HG03457 (cell line): Measurements from ENCODE around the gene MPC1L.
A peak's percentile ranks its signal among the peaks of the same experiment; 100 is the strongest.

Source experiments
- ATAC-seq: cut with Tn5 transposase; IDR thresholded peaks from one replicate; pipeline ENCODE4 v1.9.1; 2021; ENCODE audit warnings: moderate number of reproducible peaks; ENCODE audit not compliant: unreplicated experiment

Gene MPC1L

DNA sequence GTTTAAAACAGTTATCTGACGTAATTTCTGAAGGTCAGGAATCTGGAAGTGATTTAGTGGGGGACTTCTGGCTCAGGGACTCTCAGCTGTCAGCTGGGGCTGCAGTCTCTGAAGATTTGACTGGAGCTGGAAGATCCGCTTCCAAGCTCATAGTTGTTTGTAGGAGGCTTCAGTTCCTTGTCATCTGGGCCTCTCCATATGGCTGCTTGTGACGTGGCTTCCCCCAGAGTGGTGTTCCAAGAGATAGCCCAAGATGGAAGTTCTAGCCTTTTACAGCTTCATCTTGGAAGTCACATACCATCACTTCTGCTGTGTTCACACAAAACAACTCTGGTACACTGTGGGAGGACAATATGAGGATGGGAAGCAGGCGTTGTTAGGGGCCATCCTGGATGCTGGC lies 2.1 kb downstream of the MPC1L start:
- no peak for ATAC-seq

GRCh38 chrX:40628506-40628905 lies 5.3 kb downstream of the MPC1L start:
- ATAC-seq, result no peak

- no peak for ATAC-seq
Measured at GRCh38 chrX:40632199-40632598, 9.0 kb downstream of the MPC1L start.

DNA sequence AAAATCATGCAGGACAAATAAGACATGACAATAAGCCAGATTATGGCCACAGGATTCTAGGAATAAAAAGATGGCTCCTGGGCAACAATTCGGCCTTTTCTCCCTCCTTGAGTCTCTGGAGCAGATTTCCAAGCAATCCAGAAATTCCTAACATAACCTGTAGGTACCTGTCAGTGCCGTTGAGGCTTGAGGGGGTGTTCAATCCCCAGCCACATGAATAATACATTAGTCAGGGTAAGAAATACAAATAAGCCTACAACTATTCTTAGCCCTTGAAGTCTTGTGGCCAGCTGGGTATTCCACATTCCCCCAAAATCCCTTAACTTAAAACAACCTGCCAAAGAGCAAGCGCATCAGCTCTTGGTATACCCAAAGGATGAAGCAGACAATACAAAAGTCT lies 14.5 kb downstream of the MPC1L start:
- no peak for ATAC-seq

- no peak for ATAC-seq
Measured at GRCh38 chrX:40644176-40644575, 20.9 kb downstream of the MPC1L start.

DNA sequence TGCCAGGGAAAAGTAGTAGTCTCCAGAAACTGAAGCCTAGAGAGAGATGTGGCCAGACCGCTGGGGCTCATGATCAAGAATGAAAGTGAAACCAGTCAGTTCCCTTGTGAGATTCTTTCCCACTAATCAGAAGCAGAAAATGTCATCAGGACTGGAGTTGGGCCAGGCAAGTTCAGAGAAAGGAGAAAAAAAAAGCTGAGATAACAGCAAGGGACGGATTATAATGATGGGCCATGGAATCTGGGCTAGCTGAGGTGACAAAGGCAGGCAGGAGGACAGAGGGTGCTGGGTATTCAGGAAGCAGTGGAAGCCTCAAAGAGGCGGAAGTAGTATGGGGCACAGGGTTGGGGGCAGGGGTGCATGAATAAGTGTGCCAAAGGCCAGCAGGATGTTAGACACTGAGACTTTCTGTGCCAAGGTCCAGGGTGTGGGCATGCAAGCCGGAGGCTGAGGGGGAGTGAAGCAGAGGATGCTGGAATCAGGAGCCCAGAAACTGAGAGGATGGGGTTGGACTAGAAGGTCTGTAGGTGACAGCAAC lies 21.7 kb downstream of the MPC1L start:
- ATAC-seq, result no peak

DNA sequence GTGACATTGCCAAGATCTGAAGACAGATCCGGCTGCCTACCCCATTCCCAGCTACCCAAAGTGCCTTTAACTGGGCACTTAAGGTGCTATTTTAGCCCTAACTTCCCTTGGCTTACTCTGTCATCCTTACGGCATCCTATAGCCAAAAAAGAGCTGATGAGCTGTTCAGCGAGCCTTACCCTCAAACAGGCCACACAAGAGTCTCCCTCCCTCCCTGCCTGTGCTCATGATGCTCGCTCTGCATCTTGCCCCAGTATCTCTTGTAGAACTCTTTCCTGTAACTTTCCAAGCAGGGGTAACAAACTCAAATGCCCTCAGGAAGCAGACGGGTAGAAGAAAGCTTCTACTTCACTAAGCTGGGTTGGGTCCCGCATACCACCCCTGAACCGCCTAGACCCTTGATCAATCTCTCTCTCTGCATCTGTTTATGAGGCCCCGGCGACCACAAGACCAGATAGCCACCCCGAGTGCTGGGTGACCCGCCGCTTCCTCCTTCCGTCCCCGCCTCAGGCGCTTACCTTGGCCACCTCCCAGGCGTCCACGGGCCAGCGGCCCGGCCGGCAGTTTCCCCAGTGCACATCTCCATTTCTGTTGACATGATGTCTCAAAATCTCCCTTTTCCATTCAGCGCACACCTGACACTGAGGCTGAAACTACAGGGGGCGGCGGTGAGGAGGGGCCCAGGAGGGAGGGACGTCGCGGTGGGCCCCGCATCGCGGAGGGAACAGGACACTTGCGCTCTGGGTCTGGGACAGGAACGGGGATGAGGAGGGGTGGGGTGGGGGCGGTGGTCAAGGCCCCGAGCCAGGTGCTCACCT lies 23.5 kb downstream of the MPC1L start:
- peak; percentile 19 for ATAC-seq

DNA sequence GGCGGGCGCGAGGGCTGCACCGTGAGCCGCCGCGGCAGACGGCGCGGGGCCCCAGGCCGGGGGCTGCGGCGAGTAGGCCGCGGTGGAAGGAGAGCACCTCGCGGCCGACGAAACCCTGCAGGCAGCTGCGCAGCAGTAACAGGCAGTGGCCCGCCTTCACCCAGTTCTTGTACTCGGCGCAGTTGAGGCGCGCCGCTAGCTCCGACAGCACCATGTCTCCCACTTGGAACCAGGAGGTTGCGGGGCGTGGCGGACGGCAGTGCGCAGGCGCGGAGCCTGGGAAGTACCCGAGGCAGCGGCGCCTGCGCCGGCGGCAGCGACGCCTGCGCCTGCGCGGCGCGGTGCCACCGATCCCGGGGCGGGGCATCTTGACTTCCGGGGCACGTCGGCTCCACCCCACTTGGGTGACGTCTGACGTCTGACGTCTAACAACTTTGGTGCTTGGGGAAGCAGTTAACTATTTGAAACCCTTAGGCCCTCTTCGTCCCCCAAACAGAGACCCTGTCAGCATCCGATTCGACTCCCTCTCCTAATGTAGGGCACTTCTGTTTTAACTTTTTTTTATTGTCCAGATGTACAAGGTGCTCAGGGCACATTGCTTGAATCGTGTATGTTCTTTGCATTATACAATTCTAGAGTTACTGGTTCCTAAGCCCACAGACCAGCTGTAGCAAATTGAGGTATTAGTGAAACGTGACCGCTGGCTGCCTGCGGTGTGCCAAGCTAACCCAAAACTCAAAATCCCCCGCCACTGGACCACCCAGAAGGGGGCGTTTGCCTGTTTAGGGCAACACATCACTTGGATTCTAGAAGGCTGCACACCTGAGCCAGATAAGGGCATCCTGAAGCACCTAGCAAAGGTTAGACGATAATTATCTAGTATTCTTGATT lies 24.3 kb downstream of the MPC1L start, which contains the start of gene CXorf38:
CXorf38 (minus strand) TSS at position 255 of the 891 bp plus-strand sequence; CDS start at position 214, 41 bp downstream.
- ATAC-seq, result peak; percentile 43

- no peak for ATAC-seq
Measured at GRCh38 chrX:40651620-40652223, 28.5 kb downstream of the MPC1L start.

- ATAC-seq, result no peak
Measured at GRCh38 chrX:40652664-40653063, 29.4 kb downstream of the MPC1L start.

GRCh38 chrX:40653535-40653934 lies 30.3 kb downstream of the MPC1L start:
- no peak for ATAC-seq

GRCh38 chrX:40660381-40660780 lies 37.2 kb downstream of the MPC1L start:
- no peak for ATAC-seq

DNA sequence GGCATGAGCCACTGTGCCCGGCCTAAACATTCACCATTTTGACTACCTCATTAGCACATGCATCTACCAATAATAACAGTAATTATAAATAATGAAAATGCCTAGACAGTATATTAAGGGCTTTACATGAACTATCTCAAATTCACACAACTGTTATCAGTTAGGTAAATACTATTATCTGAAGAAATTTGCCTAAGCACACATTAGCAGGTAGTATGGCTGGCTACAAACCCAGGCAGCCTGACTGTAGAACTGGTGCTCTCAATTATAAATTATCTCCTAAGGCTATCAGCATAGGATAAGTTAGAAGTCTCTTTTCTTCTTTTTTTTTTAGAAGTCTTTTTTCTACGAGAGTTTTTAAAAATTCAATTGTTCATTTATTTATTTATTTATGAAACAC lies 38.3 kb downstream of the MPC1L start:
- no peak for ATAC-seq

GRCh38 chrX:40663078-40663740 lies 40.0 kb downstream of the MPC1L start:
- ATAC-seq, result no peak

- no peak for ATAC-seq
Measured at GRCh38 chrX:40663880-40664630, 40.8 kb downstream of the MPC1L start.

DNA sequence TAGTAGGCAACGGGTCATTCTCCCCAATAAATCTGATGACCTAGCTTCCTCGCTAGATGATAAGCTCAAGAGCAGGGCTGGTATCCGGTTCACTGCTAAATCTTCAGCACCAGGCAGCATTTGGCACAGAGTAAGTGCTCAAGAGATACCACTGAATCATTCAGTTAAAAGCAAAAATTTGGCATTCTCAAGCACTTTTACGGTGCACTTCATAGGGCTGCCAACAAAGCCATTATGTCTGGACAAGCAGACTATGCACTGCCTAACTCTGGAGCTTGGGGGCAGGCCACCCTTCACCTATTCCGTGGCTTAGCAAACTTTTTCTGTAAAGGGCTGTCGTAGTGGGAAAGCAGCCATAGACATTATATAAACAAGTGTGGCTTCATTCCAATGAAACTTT lies 47.9 kb downstream of the MPC1L start:
- no peak for ATAC-seq
